ENCODE data around the gene CDYL.
A peak's percentile ranks its signal among the peaks of the same experiment; 100 is the strongest.

CDYL gene

DNA sequence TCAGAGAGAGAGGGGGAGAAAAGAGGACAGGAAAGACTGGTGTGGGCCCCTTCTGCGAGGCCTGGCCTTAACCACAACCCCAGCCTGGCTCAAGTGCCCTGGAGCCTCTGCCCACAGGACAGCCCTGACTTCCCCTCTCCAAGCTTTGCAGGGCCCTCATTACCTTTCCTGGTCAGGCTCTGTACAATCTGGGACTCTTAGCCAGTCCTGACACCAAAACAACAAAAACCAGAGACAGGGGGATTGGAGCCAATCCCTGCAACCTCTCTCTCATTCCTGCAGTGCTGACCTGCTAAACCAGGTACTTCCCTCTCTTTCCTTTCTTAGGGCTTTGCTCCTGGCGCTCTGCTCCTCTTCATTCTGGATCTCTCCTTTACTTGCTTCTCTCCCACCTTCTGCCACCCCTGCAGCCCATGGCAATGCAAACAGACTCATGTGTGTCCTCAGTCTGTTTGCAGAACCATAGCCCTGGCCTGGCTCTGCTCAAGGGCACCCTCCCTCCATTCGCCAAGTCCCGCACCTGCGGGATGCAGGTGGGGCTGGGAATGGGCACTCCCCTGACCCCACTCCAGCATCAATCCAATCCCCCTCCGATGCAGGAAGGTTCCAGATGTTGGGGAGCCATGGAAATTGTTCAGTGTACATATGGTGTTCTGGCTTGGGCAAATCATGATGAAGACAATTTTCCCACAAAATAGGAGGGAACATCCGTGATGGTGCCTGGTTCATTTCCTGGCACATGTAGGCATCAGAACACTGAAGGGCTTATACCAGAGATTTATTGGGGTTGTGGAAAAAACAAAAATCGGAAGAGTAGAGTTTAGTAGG lies 189.6 kb downstream of the CDYL start:
- DNase-seq (ENCODE audit: low spot score): no peak

DNA sequence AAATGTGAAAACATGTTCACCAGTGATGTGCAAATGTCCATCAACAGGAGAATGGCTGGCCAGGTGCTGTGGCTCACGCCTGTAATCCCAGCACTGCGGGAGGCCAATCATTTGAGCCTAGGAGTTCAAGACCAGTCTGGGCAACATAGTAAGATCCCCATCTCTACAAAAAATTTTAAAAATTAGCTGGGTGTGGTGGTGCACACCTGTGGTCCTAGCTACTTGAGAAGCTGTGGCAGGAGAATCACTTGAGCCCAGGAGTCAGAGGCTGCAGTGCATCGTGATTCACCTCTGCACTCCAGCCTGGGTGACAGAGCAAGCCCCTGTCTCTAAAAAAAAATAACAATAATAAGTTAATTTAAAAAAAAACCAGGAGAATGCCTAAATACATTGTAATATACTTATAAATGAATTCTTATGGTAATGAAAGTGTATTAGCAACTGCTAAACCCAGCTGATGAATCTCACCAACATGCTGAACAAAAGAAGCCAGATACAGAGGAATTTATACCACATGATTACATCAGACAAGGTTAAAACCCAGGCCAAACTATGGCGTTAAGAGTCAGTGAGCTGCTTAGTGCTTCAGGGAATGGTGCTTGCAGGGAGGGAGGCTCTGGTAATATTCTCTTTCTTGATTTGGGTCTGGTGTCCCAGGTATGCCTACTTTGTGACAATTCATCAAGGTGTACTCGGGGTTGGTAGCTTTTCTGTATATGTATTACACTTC lies 191.3 kb downstream of the CDYL start:
- no peak for DNase-seq (ENCODE audit: low spot score)

- DNase-seq (ENCODE audit: low spot score): no peak
Observed at GRCh38 chr6:4969609-4970285, 193.5 kb downstream of the CDYL start.

DNA sequence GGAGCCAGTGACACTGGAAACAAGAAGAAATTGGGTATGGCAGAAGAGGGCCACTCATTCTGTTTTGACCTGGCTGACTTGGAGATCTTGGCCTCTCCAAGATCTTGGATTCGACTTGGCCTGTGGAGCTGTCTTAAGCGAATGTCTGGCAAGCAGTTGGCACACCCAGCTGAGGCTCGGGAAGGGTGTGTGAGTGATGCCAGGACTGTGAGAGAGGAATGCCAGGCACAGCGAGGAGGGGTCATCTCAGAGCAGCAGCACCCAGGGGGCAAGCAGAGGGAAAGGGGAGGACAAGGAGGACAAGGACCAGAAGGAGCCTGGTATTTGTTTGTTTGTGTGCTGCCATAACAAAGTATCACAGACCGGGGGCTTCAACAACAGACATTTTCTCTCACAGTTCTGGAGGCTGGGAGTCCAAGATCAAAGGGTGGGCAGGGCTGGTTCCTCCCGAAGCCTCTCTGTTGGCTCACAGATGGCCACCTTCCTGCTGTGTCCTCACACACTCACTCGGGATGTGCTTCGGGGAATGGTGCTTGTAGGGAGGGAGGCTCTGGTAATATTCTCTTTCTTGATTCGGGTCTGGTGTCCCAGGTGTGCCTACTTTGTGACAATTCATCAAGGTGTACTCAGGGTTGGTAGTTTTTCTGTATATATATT lies 194.7 kb downstream of the CDYL start:
- no peak for DNase-seq (ENCODE audit: low spot score)

DNA sequence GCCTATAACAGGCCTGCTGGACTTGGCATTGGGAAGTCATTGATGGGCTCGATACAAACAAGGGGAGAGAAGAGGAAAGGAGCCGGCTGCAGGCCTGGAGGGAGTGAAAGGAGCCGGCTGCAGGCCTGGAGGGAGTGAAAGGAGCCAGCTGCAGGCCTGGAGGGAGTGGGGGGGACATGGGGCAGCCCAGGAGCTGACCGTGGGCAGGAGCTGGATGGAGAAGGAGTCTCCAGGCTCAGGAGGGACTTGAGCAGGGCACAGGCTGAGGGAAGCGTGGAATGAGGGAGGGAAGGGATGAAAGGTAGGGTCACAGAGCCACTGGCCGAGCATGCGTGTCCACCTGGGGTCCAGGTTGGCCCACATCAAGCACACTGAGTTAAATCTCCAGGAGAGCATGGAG lies 195.6 kb downstream of the CDYL start:
- DNase-seq (ENCODE audit: low spot score): no peak

DNA sequence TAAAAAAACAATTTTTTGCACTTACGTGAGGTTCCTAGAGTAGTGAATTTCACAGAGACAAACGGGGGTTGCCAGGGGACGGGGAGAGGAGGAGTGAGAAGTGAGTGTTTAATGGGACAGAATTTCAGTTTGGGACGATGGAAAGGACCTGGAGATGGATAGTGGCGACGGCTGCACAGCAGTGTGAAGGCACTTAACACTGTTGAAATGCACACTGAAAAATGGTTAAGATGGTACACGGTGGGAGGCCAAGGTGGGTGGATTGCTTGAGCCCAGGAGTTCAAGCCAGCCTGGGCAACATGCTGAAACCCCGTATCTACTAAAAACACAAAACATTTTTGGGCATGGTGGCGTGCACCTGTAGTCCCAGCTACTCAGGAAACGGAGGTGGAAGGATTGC lies 196.2 kb downstream of the CDYL start:
- no peak for DNase-seq (ENCODE audit: low spot score)

DNA sequence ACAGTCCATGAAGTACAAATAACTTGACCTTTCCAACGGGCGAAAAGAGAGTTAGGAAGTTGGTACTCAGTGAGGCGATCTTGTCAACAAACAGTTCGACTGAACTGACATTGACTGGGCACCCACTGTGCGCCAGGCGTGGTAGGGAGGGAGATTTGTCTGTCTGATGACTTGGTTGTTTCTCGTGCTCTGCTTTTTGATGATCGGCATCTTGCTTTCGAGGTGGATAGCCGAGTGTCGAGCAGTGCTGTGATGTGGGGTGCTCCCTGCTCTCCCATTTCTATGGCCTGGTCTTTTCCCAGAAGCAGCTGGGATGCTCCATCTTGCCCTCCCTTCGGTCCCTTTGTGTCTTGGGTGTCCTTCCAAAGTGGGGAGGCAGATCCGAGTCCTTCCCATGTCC lies 197.2 kb downstream of the CDYL start:
- no peak for DNase-seq (ENCODE audit: low spot score)

- DNase-seq (ENCODE audit: low spot score): no peak
Observed at GRCh38 chr6:4973982-4974745, 198.0 kb downstream of the CDYL start.

DNA sequence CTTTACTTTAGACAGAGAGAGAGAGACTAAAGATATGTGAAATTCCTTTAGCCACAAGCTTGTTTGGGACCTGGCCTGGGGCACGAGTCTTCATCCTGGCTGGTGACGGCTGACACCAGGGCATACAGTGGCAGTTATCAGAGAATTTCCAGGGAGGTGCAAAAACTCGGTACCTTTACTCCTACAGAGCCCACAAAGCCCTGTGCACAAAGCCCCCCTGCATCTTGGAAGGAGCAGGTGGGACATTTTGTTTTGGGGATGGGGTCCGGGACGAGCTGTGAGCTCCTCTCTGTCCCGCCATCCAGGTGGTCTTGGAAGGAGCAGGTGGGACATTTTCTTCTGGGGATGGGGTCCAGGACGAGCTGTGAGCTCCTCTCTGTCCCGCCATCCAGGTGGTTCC lies 198.8 kb downstream of the CDYL start:
- no peak for DNase-seq (ENCODE audit: low spot score)

GRCh38 chr6:4975506-4975905 lies 199.3 kb downstream of the CDYL start:
- no peak for DNase-seq (ENCODE audit: low spot score)

DNA sequence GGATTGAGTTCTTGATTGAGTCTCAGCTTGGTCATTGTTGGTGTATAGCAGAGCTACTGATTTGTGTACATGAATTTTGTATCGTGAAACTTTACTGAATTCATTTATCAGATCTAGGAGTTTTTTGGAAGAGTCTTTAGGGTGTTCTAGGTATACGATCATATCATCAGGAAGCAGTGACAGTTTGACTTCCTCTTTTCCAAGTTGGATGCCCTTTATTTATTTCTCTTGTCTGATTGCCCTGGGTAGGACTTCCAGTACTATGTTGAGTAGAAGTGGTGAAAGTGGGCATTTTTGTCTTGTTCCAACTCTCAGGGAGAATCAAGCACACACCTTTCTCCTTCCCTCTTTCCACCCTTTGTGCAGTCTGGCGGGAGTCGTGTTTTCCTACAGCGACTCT lies 201.3 kb downstream of the CDYL start:
- DNase-seq (ENCODE audit: low spot score): no peak

GRCh38 chr6:4979426-4979825 lies 203.2 kb downstream of the CDYL start:
- DNase-seq (ENCODE audit: low spot score): no peak

- no peak for DNase-seq (ENCODE audit: low spot score)
Observed at GRCh38 chr6:4981761-4982160, 205.6 kb downstream of the CDYL start.

DNA sequence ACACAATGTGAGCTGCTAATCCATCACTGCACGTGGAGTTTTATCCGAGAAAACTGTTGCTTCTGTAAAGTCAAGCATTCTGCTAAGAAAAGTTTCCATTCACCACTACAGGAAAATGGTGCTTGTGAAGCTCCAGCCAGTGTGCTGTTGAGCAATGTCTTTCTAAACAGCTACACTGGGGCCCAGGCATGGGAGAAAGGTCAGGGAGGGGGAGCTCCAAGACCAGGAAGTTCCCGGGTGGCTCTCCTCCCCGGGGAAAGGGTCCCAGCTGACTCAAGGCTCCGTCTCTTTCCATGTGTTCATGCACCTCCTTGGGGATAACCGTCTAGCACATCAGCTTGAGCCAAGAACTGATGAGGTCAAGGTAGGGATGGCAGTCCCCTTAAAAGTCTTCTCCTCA lies 207.1 kb downstream of the CDYL start:
- no peak for DNase-seq (ENCODE audit: low spot score)

- DNase-seq (ENCODE audit: low spot score): no peak
Observed at GRCh38 chr6:4986999-4987398, 210.8 kb downstream of the CDYL start.

GRCh38 chr6:4987432-4987831 lies 211.2 kb downstream of the CDYL start:
- no peak for DNase-seq (ENCODE audit: low spot score)

GRCh38 chr6:4994741-4995140 lies 218.5 kb downstream of the CDYL start:
- no peak for DNase-seq (ENCODE audit: low spot score)

- DNase-seq (ENCODE audit: low spot score): no peak
Observed at GRCh38 chr6:4997862-4998261, 221.7 kb downstream of the CDYL start.

DNA sequence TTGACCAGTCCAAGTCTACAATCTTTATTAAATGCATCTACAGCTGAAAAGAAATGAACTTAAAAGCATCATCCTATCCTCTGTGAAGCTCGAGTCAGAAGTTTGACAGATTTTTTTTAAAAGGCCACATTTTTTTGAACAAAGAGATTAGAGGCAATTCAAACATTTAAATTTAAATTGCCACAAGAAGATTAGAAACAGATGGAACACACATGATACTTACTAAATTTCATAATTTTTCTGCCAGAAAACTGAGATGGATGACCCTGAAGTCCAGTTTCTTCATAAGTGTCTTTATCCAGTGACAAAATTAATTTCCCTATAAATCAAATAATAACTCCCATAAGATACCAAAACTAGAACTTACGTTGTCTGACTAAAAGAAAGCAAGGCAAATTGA lies 223.4 kb downstream of the CDYL start:
- no peak for DNase-seq (ENCODE audit: low spot score)

DNA sequence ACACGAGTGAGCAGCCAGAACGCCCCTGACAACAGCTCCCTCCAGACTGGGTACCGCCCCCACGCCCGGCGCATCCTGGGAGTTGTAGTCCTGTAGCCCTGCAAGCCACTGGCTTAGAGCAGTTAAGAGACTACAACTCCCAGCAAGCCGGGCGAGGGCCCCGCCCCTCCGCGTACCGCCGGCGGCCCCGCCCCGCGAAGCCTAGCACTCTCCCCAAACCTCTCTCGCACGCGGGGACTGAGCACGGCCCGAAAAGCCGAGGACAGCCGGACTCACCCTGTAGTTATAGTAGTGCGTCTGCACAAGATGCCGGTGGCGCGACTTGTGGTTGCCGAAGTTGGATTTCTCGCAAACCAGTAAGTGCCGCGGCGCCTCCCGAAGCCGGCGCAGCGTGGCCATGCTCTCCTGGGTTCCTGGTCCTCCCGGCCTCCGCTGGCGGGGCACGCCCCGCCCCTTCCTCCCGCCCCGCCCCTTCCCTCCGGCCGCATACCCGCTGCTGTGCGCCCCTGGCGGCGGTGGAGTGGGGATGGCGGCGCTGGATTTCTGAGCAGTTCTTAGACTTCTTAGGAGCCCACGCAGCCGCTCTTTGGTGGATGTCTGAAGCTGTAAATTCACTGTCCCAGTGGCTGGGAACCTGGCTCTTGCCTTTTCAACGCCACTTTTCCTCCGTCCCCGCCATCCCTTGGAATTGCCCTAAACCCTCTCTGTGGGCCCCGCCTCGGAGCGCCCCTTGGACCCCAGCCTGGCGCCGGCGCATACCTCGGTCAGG lies 227.6 kb downstream of the CDYL start, which contains the start of gene RPP40:
TSS of gene RPP40 (minus strand) at position 434 of the 769 bp plus-strand sequence. CDS start at position 399, 35 bp downstream.
- DNase-seq (ENCODE audit: low spot score): peak; percentile 98

Data from CD4-positive, alpha-beta T cell treated with Interleukin-15 for 4 hours (primary cell).